ENCODE results near the gene TNFRSF4. TPM values are rescaled to one million over a fixed set of nuclear protein-coding genes. Genes with fewer than 3 reads are reported as not detected.

TNFRSF4 gene
- polyA plus RNA-seq, 2 of the 4 experiments (the other 2 are of a cell fraction) = not detected

DNA sequence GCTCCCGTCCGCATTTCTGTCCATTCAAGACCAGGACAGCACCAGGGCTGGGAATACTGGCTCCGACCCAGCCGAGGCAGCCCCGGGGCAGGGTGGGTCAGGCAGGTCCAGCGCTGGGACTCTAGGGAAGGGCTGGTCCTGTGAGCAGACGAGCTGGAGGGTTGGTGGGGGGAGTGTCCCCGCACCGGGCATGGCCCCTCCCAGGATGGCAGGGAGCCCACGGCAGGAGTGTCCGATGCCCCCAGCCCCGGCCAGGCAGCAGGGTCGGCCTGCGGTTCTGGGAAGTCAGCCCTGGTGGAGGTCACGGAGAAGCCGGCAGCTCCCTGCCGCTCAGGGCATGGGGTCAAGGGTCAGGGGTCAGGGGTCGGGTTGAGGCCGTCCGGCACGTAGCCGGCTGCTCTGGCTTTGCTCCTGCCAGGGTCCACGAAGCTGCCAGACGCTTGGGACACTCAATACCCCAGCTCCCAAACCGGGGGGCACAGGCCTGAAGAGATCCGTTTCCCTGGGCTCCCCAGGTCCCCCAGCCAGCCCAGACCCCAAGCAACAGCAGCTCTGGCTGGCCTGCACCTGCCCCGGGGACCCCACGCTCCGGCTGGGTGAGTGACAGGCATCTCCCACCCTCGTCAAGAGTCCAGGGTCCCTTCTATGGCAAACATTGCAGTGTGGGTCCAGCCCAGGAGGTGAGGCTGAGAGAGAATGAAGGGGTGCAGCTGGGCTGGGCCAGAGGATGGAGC, 25.8 kb upstream of the TNFRSF4 start:
- H3K4me2 ChIP-seq = no peak overlapping the region
- TF ChIP-seq MAZ (IDR thresholded peaks at IDR 0.05; ENCODE audit: borderline replicate concordance, low read depth, low read length) (no peak), SMC3 (IDR thresholded peaks at IDR 0.05) (no peak), BCL3 (IDR thresholded peaks at IDR 0.05) (no peak), EHMT2 (IDR thresholded peaks at IDR 0.05; ENCODE audit: low read depth) (no peak), JUNB (IDR thresholded peaks at IDR 0.05) (no peak), GATA3 (IDR thresholded peaks at IDR 0.05; ENCODE audit: borderline replicate concordance) (no peak), RFX5 (IDR thresholded peaks at IDR 0.05) (no peak), CHD4 (IDR thresholded peaks at IDR 0.05; ENCODE audit: borderline replicate concordance) (no peak), ZSCAN20 (CRISPR knock-in tag; IDR thresholded peaks at IDR 0.05) (no peak), HEYL (CRISPR knock-in tag; IDR thresholded peaks at IDR 0.05) (no peak), RCOR1 (IDR thresholded peaks at IDR 0.05; ENCODE audit: low read depth, low read length) (no peak), JUN (IDR thresholded peaks at IDR 0.05) (no peak), PHF8 (IDR thresholded peaks at IDR 0.05; ENCODE audit: borderline replicate concordance, low read depth) (no peak), CEBPB (IDR thresholded peaks at IDR 0.05) (no peak), KDM5A (IDR thresholded peaks at IDR 0.05) (no peak), CBX8 (IDR thresholded peaks at IDR 0.05) (no peak), RNF2 (IDR thresholded peaks at IDR 0.05; ENCODE audit: borderline replicate concordance, low read depth) (no peak)
- TF ChIP-seq, protein P1, sequence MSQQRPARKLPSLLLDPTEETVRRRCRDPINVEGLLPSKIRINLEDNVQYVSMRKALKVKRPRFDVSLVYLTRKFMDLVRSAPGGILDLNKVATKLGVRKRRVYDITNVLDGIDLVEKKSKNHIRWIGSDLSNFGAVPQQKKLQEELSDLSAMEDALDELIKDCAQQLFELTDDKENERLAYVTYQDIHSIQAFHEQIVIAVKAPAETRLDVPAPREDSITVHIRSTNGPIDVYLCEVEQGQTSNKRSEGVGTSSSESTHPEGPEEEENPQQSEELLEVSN (IDR thresholded peaks at IDR 0.05; ENCODE audit: borderline replicate concordance, low read depth) = no peak
- TF ChIP-seq, protein P2, sequence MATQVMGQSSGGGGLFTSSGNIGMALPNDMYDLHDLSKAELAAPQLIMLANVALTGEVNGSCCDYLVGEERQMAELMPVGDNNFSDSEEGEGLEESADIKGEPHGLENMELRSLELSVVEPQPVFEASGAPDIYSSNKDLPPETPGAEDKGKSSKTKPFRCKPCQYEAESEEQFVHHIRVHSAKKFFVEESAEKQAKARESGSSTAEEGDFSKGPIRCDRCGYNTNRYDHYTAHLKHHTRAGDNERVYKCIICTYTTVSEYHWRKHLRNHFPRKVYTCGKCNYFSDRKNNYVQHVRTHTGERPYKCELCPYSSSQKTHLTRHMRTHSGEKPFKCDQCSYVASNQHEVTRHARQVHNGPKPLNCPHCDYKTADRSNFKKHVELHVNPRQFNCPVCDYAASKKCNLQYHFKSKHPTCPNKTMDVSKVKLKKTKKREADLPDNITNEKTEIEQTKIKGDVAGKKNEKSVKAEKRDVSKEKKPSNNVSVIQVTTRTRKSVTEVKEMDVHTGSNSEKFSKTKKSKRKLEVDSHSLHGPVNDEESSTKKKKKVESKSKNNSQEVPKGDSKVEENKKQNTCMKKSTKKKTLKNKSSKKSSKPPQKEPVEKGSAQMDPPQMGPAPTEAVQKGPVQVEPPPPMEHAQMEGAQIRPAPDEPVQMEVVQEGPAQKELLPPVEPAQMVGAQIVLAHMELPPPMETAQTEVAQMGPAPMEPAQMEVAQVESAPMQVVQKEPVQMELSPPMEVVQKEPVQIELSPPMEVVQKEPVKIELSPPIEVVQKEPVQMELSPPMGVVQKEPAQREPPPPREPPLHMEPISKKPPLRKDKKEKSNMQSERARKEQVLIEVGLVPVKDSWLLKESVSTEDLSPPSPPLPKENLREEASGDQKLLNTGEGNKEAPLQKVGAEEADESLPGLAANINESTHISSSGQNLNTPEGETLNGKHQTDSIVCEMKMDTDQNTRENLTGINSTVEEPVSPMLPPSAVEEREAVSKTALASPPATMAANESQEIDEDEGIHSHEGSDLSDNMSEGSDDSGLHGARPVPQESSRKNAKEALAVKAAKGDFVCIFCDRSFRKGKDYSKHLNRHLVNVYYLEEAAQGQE (IDR thresholded peaks at IDR 0.05) = no peak
- H3K9me3 ChIP-seq = no peaks in the 10 kb centered on the region
- H3K27ac ChIP-seq = 0 out of 6 replicates have a peak overlapping the region, but pooled peaks of 1 of the 2 experiments have one; percentile 2
- POLR2A ChIA-PET = no interaction called here
- WGBS (ENCODE audit: missing lambda C conversion rate) = 51% methylated on average over 5 of the region's 30 CpGs
- ATAC-seq (peak; percentile 6 to 10; a peak in 3 of 6 replicates), FAIRE-seq (no peak), DNase-seq (ENCODE audit: low read depth in 1 of 2, low spot score in 1 of 2) (no peak)
- CTCF ChIA-PET = interaction anchor here (0.6 to 9.4 kb wide), 4 partner anchors 118 to 301 kb away, joined by 3 to 46 read pairs (median 3); no protein-coding TSS in a partner anchor
- no peak overlapping the region for H3K4me3 ChIP-seq
- peaks cover 31% of the 10 kb centered on the region for H3K4me1 ChIP-seq

- Histone ChIP-seq H3K27ac (0 out of 6 replicates have a peak overlapping the region, but pooled peaks of 1 of the 2 experiments have one; percentile 2), H3K4me1 (peaks cover 27% of the 10 kb centered on the region), H3K4me3 (no peak overlapping the region), H3K4me2 (no peak overlapping the region), H3K9me3 (no peaks in the 10 kb centered on the region)
- DNase-seq (ENCODE audit: low read depth in 1 of 2, low spot score in 1 of 2) (no peak), ATAC-seq (no peak), FAIRE-seq (no peak)
- CTCF ChIA-PET = interaction anchor here (0.6 to 9.4 kb wide), 4 partner anchors 117 to 301 kb away, joined by 3 to 46 read pairs (median 3); no protein-coding TSS in a partner anchor
- no peak for TF ChIP-seq BHLHE40 (IDR thresholded peaks at IDR 0.05; ENCODE audit: low read depth, low read length)
- TF ChIP-seq RARB (CRISPR knock-in tag; IDR thresholded peaks at IDR 0.05) = no peak
- no peak for TF ChIP-seq RCOR1 (IDR thresholded peaks at IDR 0.05; ENCODE audit: low read depth, low read length)
- no peak for TF ChIP-seq HOXB5 (CRISPR knock-in tag; IDR thresholded peaks at IDR 0.05)
- no peak for TF ChIP-seq NR3C1 (IDR thresholded peaks at IDR 0.05)
- TF ChIP-seq RFX5 (IDR thresholded peaks at IDR 0.05) = no peak
- TF ChIP-seq CEBPB (IDR thresholded peaks at IDR 0.05) = no peak
- TF ChIP-seq HMGXB4 (CRISPR knock-in tag; IDR thresholded peaks at IDR 0.05; ENCODE audit: borderline replicate concordance) = no peak
- TF ChIP-seq ZNF302 (CRISPR knock-in tag; IDR thresholded peaks at IDR 0.05) = no peak
- no peak for TF ChIP-seq CBX2 (IDR thresholded peaks at IDR 0.05; ENCODE audit: borderline replicate concordance, low read depth)
- TF ChIP-seq EHF (CRISPR knock-in tag; IDR thresholded peaks at IDR 0.05) = no peak
- 100% methylated on average over 2 of the region's 15 CpGs for WGBS (ENCODE audit: missing lambda C conversion rate)
- POLR2A ChIA-PET = interaction anchor here (0.9 kb wide), 1 partner anchor 22 kb away, joined by 4 read pairs; no protein-coding TSS in a partner anchor
Observed at GRCh38 chr1:1239227-1239613, 25.3 kb upstream of the TNFRSF4 start.

Data from A549 (cell line).